GM21423 (cell line): ENCODE results near the gene MAD2L1.
"Not testable (repeated sequence)": the region's sequence is repeated elsewhere in the genome, so short reads cannot be mapped to it uniquely, and the experiment has no call there.

Experiments
- ATAC-seq: cut with Tn5 transposase; IDR thresholded peaks from one replicate; pipeline ENCODE4 v1.9.1; 2021; ENCODE audit warnings: mild to moderate bottlenecking, moderate library complexity; ENCODE audit not compliant: unreplicated experiment

MAD2L1 gene

GRCh38 chr4:120066517-120067340, at the start of gene MAD2L1:
Gene MAD2L1, minus strand, starts transcription at chr4:120066848. Its CDS starts 114 bp downstream, at chr4:120066734.
- ATAC-seq = peak; percentile 88

DNA sequence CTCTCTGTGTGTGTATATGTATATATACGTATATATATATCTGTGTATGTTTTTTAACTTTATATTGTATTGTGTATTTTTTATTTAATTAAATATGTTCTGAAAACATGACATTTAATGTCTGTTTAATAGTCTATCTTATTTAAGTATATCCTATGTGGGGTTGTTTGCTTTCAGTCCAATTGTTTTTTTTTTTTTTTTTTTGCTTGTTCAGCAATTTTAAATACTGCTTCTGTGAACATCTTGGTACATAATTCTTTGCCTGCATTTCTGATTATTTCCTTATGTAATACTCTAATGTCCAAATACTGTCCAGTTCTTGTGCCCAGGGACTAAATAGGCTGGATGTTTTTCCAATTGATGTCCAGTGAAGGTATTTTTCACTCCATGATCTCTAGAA, 45.1 kb upstream of the MAD2L1 start:
- no peak for ATAC-seq

DNA sequence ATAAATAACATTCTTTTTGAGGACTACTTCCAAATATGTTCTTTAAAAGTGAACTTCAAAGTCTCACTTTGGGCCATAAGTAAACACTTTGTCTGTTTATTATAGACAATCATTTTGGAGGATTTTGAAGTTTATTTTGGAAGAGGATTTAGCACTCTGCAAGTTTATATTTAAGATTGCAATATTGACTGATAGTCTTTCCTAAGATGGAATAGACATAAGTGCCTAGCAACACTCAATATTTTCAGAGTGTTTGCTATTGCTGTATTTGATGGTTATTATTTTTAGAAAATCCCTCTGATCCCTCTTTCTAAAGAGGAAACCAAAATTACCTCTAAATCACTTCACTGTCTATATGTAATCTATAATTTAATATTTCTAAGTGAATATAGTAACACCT, 42.8 kb upstream of the MAD2L1 start:
- ATAC-seq = no peak

GRCh38 chr4:120105472-120105871, 38.8 kb upstream of the MAD2L1 start:
- ATAC-seq = peak; percentile 97

DNA sequence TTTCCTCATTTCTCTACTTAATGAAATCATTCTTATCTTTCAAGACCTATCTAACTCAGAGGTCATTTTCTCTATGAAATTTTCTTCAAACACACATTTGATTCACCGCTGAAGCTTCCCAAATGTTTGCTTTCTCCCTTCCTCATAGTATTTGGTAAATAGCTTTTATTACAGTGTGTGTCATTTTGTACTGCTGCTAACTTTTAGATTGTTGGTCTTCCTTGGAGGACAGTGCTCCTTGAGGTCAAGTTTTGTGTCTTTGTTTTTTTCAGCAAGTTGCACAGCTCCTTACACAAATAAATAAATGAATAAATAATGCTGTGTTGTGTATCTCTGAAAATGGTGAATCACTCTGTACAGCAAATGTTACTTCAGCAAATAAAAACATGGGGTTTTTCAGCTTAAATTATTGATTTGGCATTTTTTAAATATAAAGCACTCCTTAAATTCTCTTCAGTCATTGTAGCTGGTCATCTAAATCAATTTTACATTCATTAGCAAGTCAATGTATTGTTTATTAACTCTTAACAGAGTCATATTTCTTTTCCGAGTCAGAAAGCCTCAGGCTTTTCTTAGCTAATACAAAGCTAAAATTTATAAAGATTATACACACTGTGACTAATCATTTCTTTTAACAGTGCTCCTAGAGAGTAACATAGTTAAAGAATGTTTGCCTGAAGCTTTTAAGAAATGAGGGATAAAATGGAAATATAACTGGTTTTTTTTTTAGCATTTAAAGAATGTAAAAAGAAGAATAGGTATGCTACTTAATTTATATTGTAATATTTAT, 30.1 kb upstream of the MAD2L1 start:
- no peak for ATAC-seq

GRCh38 chr4:120088507-120088906, 21.9 kb upstream of the MAD2L1 start:
- no peak for ATAC-seq

- not testable (repeated sequence) for ATAC-seq
Observed at GRCh38 chr4:120088066-120088465, 21.4 kb upstream of the MAD2L1 start.

- no peak for ATAC-seq
Observed at GRCh38 chr4:120085705-120086104, 19.1 kb upstream of the MAD2L1 start.

- no peak for ATAC-seq
Observed at GRCh38 chr4:120084327-120084726, 17.7 kb upstream of the MAD2L1 start.

- no peak for ATAC-seq
Observed at GRCh38 chr4:120083152-120083551, 16.5 kb upstream of the MAD2L1 start.

DNA sequence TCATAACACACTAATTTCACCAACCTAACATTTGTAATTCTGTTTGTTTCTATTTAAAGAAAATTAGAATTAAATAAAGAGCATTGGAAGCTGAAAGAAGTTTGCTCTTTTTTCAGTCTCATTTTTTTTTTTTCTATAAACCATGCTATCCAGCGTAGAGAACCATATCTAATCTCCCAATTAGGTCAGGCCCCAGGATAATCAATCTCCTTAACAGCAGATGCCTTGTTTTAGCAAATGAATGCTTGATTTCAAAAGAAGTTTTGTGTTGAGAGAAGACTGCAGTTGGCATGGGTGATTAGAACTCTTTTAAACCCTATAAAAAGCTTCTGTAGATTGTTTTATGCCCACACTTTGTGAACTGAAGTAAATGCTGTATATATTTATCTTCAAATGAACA, 15.6 kb upstream of the MAD2L1 start:
- no peak for ATAC-seq

- ATAC-seq = no peak
Observed at GRCh38 chr4:120081726-120082125, 15.1 kb upstream of the MAD2L1 start.

- ATAC-seq = no peak
Observed at GRCh38 chr4:120080533-120080932, 13.9 kb upstream of the MAD2L1 start.

GRCh38 chr4:120079839-120080520, 13.3 kb upstream of the MAD2L1 start:
- no peak for ATAC-seq

GRCh38 chr4:120078216-120078615, 11.6 kb upstream of the MAD2L1 start:
- ATAC-seq = no peak

DNA sequence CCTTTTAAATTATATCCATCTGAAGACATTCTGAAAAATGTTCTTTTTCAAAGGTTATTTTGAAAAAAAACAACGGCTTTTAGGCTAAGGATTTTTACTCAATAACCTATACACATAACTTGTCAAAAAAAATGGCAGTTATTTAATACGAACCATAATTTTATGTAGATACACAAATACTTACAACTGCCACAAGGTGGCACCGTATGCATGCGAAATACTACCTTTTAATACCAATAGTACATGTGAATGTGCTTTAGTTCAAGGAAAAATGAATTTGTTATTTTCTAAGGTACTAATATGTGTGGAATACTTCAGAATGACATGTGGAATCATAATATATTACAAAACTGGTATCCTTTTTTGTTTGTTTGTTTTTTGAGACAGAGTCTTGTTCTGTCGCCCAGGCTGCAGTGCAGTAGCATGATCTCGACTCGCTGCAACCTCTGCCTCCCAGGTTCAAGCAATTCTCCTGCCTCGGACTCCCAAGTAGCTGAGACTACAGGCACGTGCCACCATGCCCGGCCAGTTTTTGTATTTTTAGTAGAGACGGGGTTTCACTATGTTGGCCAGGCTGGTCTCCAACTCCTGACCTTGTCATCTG, 4.6 kb upstream of the MAD2L1 start:
- no peak for ATAC-seq

- ATAC-seq = no peak
Observed at GRCh38 chr4:120070196-120070595, 3.5 kb upstream of the MAD2L1 start.

- ATAC-seq = peak; percentile 0
Observed at GRCh38 chr4:120065974-120066516, 603 bp downstream of the MAD2L1 start.

- ATAC-seq = no peak
Observed at GRCh38 chr4:120064887-120065286, 1.8 kb downstream of the MAD2L1 start.

DNA sequence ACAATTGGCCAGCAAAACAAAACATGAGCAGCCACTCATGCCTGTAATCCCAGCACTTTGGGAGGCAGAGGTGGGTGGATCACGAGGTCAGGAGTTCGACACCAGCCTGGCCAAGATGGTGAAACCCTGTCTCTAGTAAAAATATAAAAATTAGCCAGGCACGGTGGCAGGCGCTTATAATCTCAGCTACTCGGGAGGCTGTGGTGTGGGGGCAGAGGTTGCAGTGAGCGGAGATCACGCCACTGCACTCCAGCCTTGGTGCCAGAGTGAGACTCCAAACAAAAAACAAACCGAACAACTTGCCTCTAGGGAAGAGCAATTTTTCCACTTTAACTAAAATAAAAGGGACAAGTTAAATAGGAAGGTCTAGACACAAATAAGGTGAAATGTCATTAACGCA, 2.9 kb downstream of the MAD2L1 start:
- not testable (repeated sequence) for ATAC-seq
